ENCODE data around the gene MTG1.

GRCh38 chr10:133403784-133404183 is 9.8 kb downstream of the MTG1 start:
- TF ChIP-seq CTCF (IDR thresholded peaks at IDR 0.05; ENCODE audit: insufficient read depth, low read length): no peak
- no peak for TF ChIP-seq POLR2AphosphoS5 (IDR thresholded peaks at IDR 0.05; ENCODE audit: low read depth)
- no peak for TF ChIP-seq REST (IDR thresholded peaks at IDR 0.05; ENCODE audit: insufficient replicate concordance, low read depth)

Measured in HL-60 (cell line).